NOMO-1 treated with dmso at 0.1 percent for 144 hours (cell line): ENCODE results near the gene GATA1.

Experiments used
- DNase-seq: peaks from one replicate; lab custom pipeline; 2025; ENCODE audit not compliant: unreplicated experiment; lab: John Stamatoyannopoulos, UW

Gene GATA1

DNA sequence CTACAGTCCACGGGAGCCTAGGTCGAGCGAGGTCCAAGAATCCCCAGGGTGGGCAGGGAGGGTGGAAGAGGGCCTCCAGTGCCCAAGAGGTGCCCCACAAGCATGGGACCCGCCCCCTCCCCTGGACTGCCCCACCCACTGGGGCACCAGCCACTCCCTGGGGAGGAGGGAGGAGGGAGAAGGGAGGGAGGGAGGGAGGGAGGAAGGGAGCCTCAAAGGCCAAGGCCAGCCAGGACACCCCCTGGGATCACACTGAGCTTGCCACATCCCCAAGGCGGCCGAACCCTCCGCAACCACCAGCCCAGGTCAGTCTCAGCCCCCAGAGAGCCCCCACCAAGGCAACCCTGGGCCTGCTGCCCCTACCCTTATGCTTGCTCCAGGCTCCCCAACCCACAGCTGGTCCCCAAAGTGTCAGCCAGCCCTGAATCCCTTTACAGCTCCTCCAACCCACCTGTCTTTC lies at the start of gene GATA1:
Gene GATA1, plus strand, starts transcription at position 250 of the 460 bp plus-strand sequence. CDS start 4,520 bp downstream, outside the sequence.
- DNase-seq = no peak

DNA sequence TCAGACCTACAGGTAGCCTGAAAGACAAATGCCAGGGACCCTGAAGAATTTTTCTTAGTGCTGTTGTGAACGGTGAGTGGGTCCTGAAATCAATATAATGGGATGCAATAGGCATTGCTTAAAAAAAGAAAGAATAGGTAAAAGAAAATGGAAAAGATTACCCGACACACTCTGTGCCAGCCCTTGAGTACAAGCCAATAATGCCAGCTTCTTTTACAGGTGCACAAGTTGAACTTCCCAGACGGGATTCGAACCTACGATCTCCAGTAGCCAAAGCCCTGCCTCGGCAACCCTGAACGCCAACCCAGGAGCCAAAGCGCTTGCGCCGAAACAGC lies 49.5 kb upstream of the GATA1 start:
- DNase-seq = no peak

DNA sequence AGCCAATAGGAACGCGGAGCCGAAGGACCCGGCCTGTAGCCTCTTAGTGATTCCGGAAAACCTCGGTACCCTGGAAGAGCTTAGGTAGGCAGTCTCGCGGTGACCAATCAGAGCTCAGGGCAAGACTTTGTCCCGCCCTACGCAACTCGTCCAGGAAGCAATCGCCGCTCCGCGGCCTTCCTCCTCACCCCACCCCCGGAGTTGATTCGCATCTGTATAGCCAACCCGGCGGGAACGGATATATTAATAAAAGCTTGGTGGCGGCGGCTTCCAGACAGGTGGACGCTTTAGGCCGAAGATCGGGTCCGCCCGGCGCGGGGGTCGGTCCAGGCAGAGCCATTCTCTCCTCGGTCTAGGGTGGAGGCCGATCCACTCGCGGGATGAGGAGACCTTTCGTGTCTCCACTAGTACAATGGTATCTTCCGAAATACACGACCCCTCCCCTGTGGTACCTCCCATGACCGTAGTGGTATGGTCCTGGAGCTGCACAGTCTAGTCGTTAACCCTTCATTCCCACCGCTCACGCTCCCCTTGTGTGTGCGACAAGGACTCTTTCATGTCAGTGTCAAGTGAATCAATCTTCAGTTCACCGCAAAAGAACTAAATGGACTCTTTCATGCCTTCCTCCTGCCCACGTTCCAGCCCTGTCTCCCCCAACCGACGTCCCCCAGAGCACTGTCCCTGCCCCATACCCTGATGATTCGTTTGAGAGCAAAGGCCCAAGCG lies 49.0 kb upstream of the GATA1 start:
- DNase-seq = peak; percentile 89

DNA sequence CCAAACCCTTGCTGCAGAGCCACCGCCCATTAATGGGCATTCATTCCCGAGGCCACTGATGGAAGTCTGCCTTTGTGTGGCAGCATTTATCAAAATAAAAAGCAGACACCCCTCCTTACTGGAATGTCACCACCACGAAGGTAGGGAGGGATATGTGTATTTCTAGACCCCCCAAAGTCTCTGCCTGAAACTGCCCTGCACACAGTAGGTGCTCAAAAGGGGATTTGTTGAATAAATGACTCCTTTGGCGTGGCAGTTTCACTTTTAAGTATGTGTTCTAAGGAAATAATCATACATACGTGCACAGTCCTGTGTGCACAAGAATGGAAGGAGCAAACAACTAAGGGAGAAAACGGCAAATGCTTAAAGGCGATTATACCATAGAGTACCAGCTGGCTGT lies 48.5 kb upstream of the GATA1 start:
- DNase-seq = no peak

DNA sequence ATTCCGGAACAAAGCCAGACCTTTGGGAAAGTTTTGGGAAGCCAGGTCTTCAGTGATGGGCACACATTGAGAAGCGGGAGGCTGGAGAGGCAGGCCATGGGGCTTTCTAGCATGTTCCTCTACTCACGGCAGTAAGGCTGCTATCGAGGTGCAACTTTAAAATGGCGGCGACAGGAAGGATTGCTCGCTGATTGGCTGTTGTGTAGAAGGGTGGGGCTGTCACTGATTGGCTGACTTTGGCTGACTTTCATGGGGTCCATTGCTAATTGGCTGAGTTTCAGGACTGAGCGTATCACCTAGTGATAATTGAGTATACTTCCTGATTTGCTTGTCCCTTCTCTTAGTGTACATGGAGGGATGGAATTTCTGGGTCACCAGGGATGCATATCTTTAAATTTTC lies 44.6 kb upstream of the GATA1 start:
- DNase-seq = no peak

DNA sequence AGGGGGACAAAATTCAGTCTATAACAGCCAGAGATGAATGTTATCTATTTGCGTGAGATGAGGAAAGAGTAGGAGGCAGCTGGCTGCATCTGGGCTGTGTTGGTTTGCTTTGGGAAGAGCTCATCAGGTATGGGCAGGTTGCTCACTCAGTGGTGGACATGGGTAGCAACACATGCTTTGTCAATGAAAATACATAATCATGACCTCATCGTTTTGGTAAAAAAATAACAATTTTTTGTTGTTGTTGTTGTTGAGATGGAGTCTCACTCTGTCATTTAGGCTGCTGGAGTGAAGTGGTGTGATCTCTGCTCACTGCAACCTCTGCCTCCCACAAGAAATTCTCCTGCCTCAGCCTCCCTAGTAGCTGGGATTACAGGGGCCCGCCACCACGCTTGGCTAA lies 41.2 kb upstream of the GATA1 start:
- DNase-seq = no peak

DNA sequence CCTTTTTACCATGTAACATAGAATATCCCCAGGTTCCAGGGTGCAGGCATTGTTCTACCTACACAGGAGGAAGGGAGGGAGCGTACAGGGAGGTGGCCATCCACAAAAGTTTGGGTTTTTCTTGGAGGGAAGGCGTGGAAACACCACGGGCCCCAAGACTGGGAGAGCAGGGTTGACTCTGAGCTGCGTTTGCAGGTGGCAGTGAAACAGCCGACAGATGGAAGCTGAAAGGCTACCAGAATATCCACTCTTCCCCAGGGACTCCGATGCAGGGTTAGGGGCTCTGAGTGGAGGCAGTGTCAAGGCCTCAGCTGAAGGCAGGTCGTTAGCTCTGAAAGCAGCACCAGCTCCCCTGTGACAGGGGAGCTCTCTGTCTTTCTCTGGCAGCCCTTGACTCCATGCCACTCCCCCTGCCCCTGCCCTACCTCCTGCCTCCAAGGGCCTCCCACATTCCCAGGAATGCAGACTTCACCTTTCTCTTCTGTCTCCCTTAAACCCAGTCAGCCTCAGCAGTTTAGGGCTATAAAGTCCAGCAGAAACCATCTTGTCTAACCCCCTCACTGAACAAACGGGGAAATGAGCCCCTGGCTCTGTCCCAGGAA lies 38.9 kb upstream of the GATA1 start:
- DNase-seq = no peak

DNA sequence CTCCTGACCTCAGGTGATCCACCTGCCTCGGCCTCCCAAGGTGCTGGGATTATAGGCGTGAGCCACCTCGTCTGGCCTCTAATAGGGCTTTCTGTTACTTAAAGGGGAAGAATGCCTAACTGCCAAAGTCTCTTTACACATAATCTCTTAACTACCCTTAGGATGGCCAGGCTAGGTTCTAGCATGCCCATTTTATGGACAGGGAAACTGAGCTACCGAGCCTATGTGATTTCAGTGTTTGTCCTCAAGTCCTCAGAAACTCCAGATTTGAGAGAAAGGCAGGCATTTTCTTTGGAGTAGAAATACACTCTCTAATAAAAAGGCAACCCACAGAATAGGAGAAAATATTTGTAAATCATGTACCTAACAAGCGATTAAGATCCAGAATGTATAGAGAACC lies 37.2 kb upstream of the GATA1 start:
- no peak for DNase-seq

DNA sequence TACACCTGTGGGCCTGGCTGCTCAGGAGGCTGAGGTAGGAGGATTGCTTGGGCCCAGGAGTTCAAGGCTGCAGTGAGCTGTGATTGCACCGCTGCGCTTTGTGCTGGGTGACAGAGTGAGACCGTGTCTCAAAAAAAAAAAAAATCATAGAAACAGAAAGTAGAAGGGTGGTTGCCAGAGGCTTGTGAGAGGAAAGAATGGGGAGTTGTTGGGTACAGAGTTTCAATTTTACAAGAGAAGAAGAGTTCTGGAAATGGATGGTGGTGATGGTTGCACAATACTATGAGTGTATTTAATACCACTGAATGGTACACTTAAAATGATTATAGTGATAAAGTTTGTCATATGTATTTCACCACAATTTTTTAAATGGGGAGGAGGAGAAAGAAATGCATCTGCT lies 35.0 kb upstream of the GATA1 start:
- DNase-seq = no peak

DNA sequence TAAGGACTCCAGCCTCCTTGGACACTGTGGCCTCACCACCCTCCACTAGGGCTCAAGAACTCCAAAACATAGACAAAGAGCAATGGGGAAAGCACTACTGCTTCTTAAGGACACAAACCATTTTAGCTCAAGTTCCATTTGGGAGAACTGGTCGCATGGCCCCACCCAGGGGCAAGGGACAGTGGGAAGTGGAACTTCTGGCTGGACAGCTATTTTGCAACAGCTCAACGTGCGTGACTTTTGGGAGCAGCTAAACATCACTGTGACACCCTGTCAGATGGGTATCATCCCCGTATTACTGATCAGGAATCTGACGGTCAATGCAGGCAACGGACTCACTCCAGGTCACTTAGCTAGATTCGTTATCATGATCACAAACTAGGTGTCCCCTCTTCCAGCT lies 33.9 kb upstream of the GATA1 start:
- no peak for DNase-seq

DNA sequence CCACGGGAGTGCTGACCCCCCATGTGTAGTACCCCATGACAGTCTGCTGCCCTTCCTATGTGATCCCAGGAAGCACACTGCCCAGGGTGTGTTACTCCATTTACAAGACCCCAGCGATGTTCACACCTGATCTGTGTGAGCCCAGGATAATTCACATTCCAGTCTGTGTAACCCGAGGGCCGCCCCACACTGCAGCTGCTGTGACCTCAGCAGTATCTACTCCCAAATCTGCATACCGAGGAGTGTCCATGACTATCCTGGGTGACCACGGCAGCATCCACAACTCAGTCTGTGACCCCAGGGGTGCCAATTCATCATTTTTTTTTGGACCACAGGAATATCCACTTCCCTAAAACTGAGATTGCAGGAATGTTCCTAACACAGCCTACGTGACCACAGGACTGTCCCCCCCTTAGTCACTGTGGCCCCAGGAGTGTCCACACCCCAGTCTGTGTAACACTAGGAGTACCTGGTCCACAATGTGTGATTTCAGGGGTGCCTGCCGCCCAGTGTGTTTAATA lies 32.6 kb upstream of the GATA1 start:
- no peak for DNase-seq

DNA sequence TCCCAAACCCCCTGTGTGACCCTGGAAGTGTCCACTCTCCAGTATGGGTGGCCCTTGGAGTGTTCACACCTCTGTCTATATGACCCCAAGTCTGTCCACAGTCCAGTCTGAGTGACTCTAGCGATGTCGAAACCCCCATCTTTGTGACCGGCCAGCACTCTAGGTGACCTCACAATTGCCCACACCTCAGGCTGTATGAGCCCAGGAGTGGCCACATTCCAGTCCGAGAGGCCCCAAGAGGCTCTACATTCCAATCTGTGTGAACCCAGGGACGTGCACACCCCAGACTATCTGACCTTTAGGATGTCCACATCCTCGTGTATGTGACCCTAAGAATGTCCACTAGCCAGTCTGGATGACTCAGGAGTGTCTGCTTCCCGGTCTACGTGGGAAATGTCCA lies 32.2 kb upstream of the GATA1 start:
- no peak for DNase-seq

DNA sequence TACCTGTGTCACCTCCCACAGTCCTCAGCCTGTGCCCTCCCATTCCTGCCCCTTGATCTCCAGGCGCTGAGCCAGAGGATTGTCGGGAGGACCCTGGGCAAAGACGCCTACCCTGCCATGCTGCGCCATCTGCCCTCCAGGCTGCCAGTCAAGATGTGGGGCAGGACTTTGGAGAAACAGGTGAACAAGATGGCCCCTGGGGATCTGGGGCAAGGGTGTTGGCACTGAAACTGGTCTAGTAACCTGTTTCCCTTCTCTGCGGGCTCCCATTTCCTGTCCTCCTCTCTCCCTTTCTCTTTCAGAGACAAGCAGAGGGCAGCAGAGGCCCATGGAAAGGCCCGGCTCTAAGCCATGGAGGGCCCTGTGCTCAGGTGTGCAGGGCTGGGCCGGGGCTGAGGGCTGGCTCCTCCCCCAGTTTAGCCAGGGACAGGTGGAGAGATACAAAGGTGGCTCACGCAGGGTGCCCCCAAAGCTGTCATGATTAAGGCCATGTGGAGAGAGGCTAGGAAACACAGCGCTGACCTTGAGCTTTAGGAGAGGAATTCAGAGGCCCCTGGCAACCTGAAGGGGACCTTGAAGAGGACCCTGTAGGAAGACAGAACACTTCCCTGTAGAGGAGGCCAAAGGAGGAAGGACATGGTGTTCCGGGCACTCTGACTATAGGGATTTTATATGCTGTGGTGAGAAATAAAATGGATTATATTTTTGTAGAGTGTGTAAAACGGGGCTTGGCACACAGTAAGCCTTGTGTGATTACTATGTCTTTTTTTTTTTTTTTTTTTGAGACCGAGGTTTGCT lies 24.5 kb upstream of the GATA1 start, which contains the start of gene GLOD5:
Gene GLOD5, plus strand, starts transcription at position 74 of the 798 bp plus-strand sequence. Its CDS starts 44 bp downstream, at position 118.
- no peak for DNase-seq

DNA sequence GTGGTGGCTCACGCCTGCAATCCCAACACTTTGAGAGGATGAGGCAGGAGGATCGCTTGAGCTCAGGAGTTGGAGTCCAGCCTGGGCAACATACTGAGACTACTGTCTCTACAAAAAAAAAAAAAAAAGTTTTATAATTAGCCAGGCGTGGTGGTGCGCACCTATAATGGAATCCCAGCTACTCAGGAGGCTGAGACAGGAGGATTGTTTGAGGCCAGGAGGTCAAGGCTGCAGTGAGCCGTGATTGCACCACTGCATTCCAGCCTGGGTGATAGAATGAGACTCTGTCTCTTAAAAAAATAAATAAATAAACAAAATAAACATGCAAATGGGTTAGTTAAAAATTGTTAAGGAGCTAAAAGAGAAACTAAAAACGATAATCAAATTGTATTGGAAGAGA lies 17.2 kb upstream of the GATA1 start:
- DNase-seq = no peak

DNA sequence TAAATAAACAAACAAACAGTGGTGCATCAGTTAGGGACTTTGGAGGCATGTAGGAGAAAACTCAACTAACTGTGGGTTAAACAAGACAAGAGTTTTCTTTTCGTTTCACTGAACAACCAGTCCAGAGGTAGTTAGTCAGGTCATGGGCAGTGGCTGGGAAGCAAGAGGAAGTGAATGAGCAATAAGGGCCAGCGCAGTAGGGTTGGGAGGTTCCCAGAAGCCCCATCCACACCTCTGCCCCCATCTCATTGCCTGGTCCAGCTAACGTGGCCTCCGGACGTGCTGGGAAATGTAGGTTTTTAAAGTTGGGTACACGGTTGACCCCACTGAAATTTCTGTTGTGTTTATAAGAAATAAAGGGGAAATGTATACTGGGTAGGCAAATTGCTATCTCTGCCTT lies 16.1 kb upstream of the GATA1 start:
- no peak for DNase-seq

DNA sequence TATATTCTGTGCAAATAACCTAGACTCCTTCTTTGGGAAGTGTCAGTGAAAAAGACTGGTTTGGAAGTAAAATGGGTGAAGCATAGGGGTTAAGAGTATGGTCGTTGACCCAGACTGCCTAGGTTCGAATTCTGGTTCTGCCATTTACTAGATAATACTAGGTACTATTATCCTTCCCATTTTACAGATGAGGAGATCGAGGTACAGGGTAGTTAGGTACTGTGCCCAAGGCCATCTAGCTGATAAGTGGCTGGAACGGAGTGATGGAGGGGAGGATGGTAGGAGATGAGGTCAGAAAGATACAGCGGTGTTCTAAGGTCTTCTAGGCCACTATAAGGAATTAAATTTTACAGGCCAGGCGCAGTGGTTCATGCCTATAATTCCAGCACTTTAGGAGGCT lies 13.8 kb upstream of the GATA1 start:
- no peak for DNase-seq

DNA sequence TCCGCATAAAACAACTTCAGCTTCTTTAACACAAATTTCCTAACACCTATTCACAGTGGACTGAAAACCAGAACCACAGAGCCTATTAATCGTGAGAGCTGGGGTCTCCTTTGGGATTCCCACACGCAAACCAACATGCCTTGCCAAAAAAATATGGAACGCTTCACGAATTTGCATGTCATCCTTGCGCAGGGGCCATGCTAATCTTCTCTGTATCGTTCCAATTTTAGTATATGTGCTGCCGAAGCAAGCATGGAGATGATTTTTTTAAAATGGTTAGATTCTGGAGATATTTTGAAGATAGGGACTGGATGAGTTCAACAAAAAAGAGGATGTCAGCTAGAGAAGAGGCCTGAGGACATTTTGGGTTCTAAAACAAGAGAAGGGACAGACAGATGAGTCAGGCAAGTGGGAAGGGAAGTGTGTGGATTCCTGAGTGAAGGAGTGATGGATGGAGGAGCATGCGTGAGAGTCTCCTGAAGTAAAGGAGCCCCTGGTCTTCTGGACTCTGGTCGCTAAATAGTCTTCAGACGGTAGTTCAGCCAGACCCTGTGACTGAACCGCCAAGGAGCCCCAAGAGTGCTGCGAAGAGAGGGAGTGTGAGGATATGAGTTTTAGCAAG lies 9.5 kb upstream of the GATA1 start:
- DNase-seq = no peak

DNA sequence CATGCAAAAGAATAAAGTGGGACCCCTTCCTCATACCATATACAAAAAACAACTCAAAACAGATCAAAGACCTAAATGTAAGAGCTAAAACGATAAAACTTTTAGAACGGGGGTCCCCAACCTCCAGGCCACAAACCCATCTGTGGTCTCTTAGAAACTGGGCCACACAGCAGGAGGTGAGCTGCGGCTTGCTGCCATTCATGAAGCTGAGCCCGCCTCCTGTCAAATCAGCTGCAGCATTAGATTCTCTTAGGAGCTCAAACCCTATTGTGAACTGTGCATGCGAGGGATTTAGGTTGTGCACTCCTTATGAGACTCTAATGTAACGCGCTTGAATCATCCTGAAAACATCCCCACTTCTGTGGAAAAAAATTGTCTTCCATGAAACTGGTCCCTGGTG lies 7.0 kb upstream of the GATA1 start:
- no peak for DNase-seq

DNA sequence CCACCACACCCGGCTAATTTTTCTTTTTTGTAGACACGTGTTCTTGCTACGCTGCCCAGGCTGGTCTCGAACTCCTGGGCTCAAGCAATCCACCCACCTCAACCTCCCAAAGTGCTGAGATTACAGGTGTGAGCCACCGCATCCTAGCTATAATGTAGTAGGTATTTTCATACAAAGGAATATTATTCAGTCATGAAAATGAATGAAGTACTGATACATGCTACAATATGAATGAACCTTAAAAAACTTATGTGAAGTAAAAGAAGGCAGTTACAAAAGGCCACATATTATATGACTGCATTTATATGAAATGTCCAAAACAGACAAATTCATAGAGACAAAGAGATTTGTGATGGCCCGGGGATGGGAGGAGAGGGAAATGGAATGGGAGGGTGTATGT lies 4.7 kb upstream of the GATA1 start:
- DNase-seq = no peak

DNA sequence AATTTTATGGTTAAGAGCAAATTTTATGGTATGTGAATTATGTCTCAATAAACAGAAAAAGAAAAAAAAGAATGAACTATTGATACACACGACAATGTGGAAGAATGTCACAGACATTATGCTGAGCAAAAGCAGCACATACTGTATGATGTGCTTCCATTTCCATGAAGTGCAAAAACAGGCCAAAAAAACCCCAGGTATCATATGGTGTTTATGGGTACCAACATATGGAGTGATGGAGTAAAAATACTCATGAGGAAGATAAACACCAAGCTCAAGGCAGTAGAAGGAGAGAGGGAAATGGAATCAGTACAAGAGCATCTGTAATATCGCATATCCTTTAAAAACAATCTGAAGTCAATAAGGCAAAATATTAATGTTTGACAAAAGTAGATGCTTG lies 4.2 kb upstream of the GATA1 start:
- no peak for DNase-seq

DNA sequence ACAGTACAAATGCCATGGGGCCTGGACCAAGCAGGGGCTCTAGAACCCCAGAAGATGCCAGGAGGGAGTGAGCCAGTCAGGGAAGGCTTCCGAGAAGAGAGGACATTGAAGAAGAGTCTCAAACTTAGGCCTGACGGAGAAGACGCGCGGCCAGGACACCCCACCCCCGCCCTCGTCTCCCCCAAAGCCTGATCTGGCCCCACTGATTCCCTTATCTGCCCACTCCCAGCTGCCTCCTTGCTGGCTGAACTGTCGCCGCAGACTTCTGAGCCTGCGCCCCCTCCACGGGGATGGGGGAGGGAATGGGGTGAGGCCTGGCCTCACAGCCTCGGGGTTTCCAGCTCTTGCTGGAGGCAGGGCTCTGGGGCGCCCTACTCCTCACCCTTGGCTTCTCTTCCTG lies 3.6 kb upstream of the GATA1 start:
- no peak for DNase-seq
